B cell (primary cell): ENCODE results near the gene CAMK1D. TPM values are rescaled to one million over a fixed set of nuclear protein-coding genes. Genes with fewer than 3 reads are reported as not detected.

Source experiments
- ATAC-seq: fragments of 200-7000 bp; cut with Tn5 transposase; one replicate; pipeline ENCODE4 v1.10.0; 2021; ENCODE audit warnings: low read depth, mild to moderate bottlenecking, moderate number of reproducible peaks, moderate library complexity
- CTCF ChIA-PET: fragments of 350-600 bp; sonication (Branson Sonifier 250); formaldehyde crosslinking; loops from one replicate; lab custom pipeline; 2021; ENCODE audit warnings: antibody characterized with exemption, inconsistent platforms; lab: Charles Lee
- POLR2A ChIA-PET: fragments of 350-600 bp; sonication (Branson Sonifier 250); formaldehyde crosslinking; loops from one replicate; lab custom pipeline; 2021; ENCODE audit warnings: antibody characterized with exemption; lab: Charles Lee
- DNase-seq: peaks from one replicate; pipeline ENCODE4 v3.0.0; 2013
- H2AFZ ChIP-seq: 2 replicates; pipeline ENCODE4 v1.6.1; 2012; ENCODE audit warnings: mild to moderate bottlenecking, low read depth, low read length; ENCODE audit not compliant: insufficient read depth, poor library complexity, severe bottlenecking
- H3K27ac ChIP-seq, 2 donors: 1 replicate in 1 of 2; 2 replicates in 1 of 2; pipeline ENCODE4 v1.5.1; 2012 to 2013; ENCODE audit warnings: low read length in 2 of 2, mild to moderate bottlenecking in 2 of 2, moderate library complexity in 1 of 2
- H3K27me3 ChIP-seq, 4 experiments: fragments of 200-600 bp in 1 of 4; sonication (generic) in 1 of 4; replicated peaks in 1 of 4; 1 replicate in 2 of 4; 2 replicates in 2 of 4; pipeline versions ENCODE4 v1.6.1 to v1.7.0; 2013 to 2016; ENCODE audit warnings: low read length in 3 of 4, mild to moderate bottlenecking in 2 of 4, mixed read lengths in 1 of 4, moderate library complexity in 1 of 4; ENCODE audit not compliant: insufficient read depth in 4 of 4, control insufficient read depth in 3 of 4; ENCODE audit errors: control extremely low read depth in 1 of 4
- H3K36me3 ChIP-seq, 2 experiments: replicated peaks in 1 of 2; 1 replicate in 1 of 2; 2 replicates in 1 of 2; pipeline versions ENCODE4 v1.6.1 to v1.7.1; 2013; ENCODE audit warnings: low read length in 1 of 2; ENCODE audit not compliant: insufficient read depth in 2 of 2, control insufficient read depth in 1 of 2; ENCODE audit errors: control extremely low read depth in 1 of 2, extremely low read depth in 1 of 2
- H3K4me1 ChIP-seq, 2 donors: fragments of 200-600 bp in 1 of 2; sonication (generic) in 1 of 2; 1 replicate in 1 of 2; 2 replicates in 1 of 2; pipeline versions ENCODE4 v1.5.1 to v1.6.1; 2013 to 2017; ENCODE audit warnings: low read length in 2 of 2; ENCODE audit not compliant: control insufficient read depth in 2 of 2, insufficient read depth in 2 of 2
- H3K4me2 ChIP-seq: replicated peaks from 2 replicates; pipeline ENCODE3; 2012; ENCODE audit warnings: mild to moderate bottlenecking, low read depth, low read length; ENCODE audit not compliant: poor library complexity, severe bottlenecking
- H3K4me3 ChIP-seq, 5 experiments: fragments of 200-600 bp in 1 of 5; sonication (generic) in 1 of 5; 1 replicate in 3 of 5; 2 replicates in 2 of 5; pipeline versions ENCODE4 v1.5.1 to v1.7.0; 2011 to 2016; ENCODE audit warnings: low read length in 4 of 5, mild to moderate bottlenecking in 4 of 5, low read depth in 2 of 5, control low read depth in 1 of 5, moderate library complexity in 1 of 5; ENCODE audit not compliant: insufficient read depth in 1 of 5; ENCODE audit errors: control extremely low read depth in 1 of 5, extremely low read depth in 1 of 5
- H3K79me2 ChIP-seq: fragments of 200-600 bp; sonication (generic); one replicate; pipeline ENCODE4 v1.6.0; 2016; ENCODE audit warnings: low read length; ENCODE audit not compliant: control insufficient read depth, insufficient read depth
- H3K9ac ChIP-seq: fragments of 200-600 bp; sonication (generic); 2 replicates; pipeline ENCODE4 v1.6.1; 2017; ENCODE audit warnings: mild to moderate bottlenecking, low read length, moderate library complexity
- H3K9me3 ChIP-seq, 3 donors: one replicate each; pipeline versions ENCODE4 v1.6.1 to v1.7.1; 2013; ENCODE audit warnings: low read length in 2 of 3; ENCODE audit not compliant: control insufficient read depth in 2 of 3, insufficient read depth in 1 of 3; ENCODE audit errors: control extremely low read depth in 1 of 3
- H4K20me1 ChIP-seq: 2 replicates; pipeline ENCODE4 v1.6.0; 2012; ENCODE audit warnings: mild to moderate bottlenecking, low read length; ENCODE audit not compliant: insufficient read depth, control insufficient read depth, poor library complexity, severe bottlenecking
- H3K27ac Mint-ChIP-seq: one replicate; pipeline ENCODE4 v1.8.0; 2021; ENCODE audit warnings: mixed read lengths
- H3K27me3 Mint-ChIP-seq: one replicate; pipeline ENCODE4 v1.8.0; 2021; ENCODE audit warnings: mixed read lengths
- H3K4me1 Mint-ChIP-seq: one replicate; pipeline ENCODE4 v1.8.0; 2021; ENCODE audit warnings: mixed read lengths
- H3K4me3 Mint-ChIP-seq: one replicate; pipeline ENCODE4 v1.8.0; 2021; ENCODE audit warnings: mixed read lengths
- H3K9me3 Mint-ChIP-seq: one replicate; pipeline ENCODE4 v1.8.0; 2022; ENCODE audit warnings: mixed read lengths; ENCODE audit not compliant: insufficient read depth
- CTCF ChIP-seq: fragments of 200-600 bp; IDR thresholded peaks from one replicate; pipeline ENCODE4 v1.8.0; 2022; ENCODE audit warnings: antibody characterized with exemption, mild to moderate bottlenecking
- EZH2 ChIP-seq: IDR thresholded peaks from 2 replicates; pipeline ENCODE4 v1.6.1; 2012; ENCODE audit warnings: borderline replicate concordance, low read depth, mild to moderate bottlenecking, moderate library complexity, low read length; ENCODE audit not compliant: insufficient read depth, poor library complexity, severe bottlenecking
- WGBS: methylation state at CpG from one replicate; pipeline ENCODE4 v1.1.5; 2013; ENCODE audit warnings: missing lambda C conversion rate; ENCODE audit not compliant: insufficient coverage; 5-methylcytosine and 5-hydroxymethylcytosine counted together
- intact Hi-C: fragments of 100-400 bp; cut with micrococcal nuclease; formaldehyde crosslinking; loops from one replicate; pipeline ENCODE4 v1.10.0; 2022
- polyA plus RNA-seq: library from polyadenylated mRNA; depleted of rRNA; stranded (reverse); fragments of >200 nt; gene quantifications from 2 replicates; pipeline ENCODE4 v1.2.3, GENCODE V29; 2012
- total RNA-seq, 2 donors: library from RNA; stranded (reverse); fragments of 120-200 nt in 1 of 2; gene quantifications; 1 replicate in 1 of 2; 2 replicates in 1 of 2; pipeline versions ENCODE4 v1.2.3 to v1.2.4, GENCODE V29; 2013 to 2022

Gene CAMK1D
- total and polyA plus RNA-seq, 2 donors (not counting 1 experiment from before 2014, with no cell fraction given) = 34.1 to 69.7 TPM

DNA sequence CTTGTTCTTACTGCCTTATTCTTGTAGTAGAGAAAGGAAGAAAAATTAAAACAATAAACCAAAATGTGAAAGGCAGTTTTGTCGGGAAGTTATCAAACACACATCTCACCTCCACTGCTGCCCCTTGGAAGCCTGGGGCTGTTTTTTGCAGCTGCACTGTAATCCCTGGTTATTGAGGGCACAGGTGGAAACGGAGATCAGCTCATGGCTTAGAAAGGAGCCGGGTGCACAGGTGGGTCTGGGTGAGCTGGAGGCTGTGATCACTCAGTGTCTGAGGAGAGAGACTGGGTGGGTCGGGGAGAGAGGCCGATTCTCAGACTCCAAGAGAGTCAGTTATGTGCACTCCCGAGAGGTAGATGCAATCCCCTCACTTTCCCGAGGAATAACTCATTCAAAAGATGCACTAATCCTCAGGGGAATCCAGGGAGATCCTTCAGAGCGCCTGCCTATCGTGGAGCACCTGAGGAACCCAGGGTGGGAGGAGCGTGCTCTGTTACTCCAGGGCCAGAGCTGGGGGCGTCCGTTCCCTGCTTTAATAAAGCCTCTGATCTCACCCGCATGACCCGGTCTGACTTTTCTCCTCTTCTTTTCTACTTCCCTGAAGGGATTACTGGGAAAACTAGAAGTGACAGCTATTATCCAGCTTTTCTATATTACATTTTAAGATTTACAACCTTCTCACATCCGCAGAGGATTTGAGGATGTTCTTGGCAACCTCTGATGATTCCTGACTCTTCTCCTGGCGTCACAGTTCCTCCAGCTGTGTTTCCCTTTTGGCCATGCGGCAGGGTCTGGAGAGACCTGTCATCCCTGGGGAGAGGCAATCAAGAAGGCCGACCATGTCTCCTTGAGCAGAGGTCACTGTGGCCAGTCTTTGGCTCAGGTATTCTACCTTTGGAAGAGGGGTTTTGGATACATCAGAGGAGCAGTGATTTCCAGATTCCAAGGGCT is 82.1 kb downstream of the CAMK1D start:
- Histone ChIP-seq H3K27me3 (no peaks in the 10 kb centered on the region), H3K27ac (no peak overlapping the region), H3K4me3 (no peak overlapping the region), H4K20me1 (peaks cover 97% of the 10 kb centered on the region), H3K9me3 (no peaks in the 10 kb centered on the region), H3K79me2 (peaks cover 98% of the 10 kb centered on the region), H2AFZ (no peak overlapping the region), H3K36me3 (peaks cover 8 to 19% of the 10 kb centered on the region in 2 experiments), H3K4me1 (peaks cover 7 to 17% of the 10 kb centered on the region in 2 donors), H3K4me2 (no peak overlapping the region), H3K9ac (no peak overlapping the region)
- H3K4me1 Mint-ChIP-seq = peaks cover 49% of the 10 kb centered on the region
- CTCF ChIA-PET = interaction anchor here (1.9 kb wide), 1 partner anchor 225 kb away, joined by 4 read pairs; no protein-coding TSS in a partner anchor
- no peak overlapping the region for H3K27ac Mint-ChIP-seq
- no peaks in the 10 kb centered on the region for H3K9me3 Mint-ChIP-seq
- DNase-seq (no peak), ATAC-seq (no peak)
- TF ChIP-seq CTCF = no peak
- no peak for TF ChIP-seq EZH2
- POLR2A ChIA-PET = no interaction called here
- no peak overlapping the region for H3K4me3 Mint-ChIP-seq
- no peaks in the 10 kb centered on the region for H3K27me3 Mint-ChIP-seq
- intact Hi-C loops = no loop called here
- WGBS = 96% methylated on average over 12 of the region's 18 CpGs
